HUES64 (cell line): ENCODE data around the gene ADCY7.

Experiments used
- H3K27ac ChIP-seq: 2 replicates; pipeline ENCODE4 v1.7.0; 2013; ENCODE audit warnings: low read depth, low read length, inconsistent platforms
- H3K27me3 ChIP-seq: 2 replicates; pipeline ENCODE4 v1.6.1; 2013; ENCODE audit warnings: mild to moderate bottlenecking, low read length; ENCODE audit not compliant: insufficient read depth
- H3K36me3 ChIP-seq: 2 replicates; pipeline ENCODE4 v1.6.1; 2013; ENCODE audit warnings: mild to moderate bottlenecking, low read length; ENCODE audit not compliant: insufficient read depth
- H3K4me1 ChIP-seq: 2 replicates; pipeline ENCODE4 v1.6.1; 2013; ENCODE audit warnings: mild to moderate bottlenecking, low read length, moderate library complexity; ENCODE audit not compliant: insufficient read depth
- H3K4me3 ChIP-seq: 2 replicates; pipeline ENCODE4 v1.5.1; 2013; ENCODE audit warnings: mild to moderate bottlenecking, low read length, moderate library complexity
- H3K9ac ChIP-seq: 2 replicates; pipeline ENCODE4 v1.6.1; 2013; ENCODE audit warnings: mild to moderate bottlenecking, low read depth, low read length
- H3K9me3 ChIP-seq: 2 replicates; pipeline ENCODE4 v1.6.1; 2013; ENCODE audit warnings: low read depth, low read length; ENCODE audit not compliant: insufficient read depth
- WGBS: fragments of 150-250, 120-280 bp; methylation state at CpG from one replicate; pipeline ENCODE4 v1.1.7; 2013; ENCODE audit warnings: missing lambda C conversion rate; 5-methylcytosine and 5-hydroxymethylcytosine counted together

ADCY7 gene

GRCh38 chr16:50311134-50311528 is 44.8 kb downstream of the ADCY7 start:
- Histone ChIP-seq H3K27ac (no peak overlapping the region), H3K9me3 (no peaks in the 10 kb centered on the region), H3K4me1 (no peaks in the 10 kb centered on the region), H3K4me3 (no peak overlapping the region), H3K36me3 (peaks cover 21% of the 10 kb centered on the region), H3K27me3 (no peaks in the 10 kb centered on the region), H3K9ac (no peak overlapping the region)
- WGBS: 94% methylated on average over 4 of the region's 4 CpGs

- WGBS: 92% methylated on average over 22 of the region's 22 CpGs
- Histone ChIP-seq H3K9ac (no peak overlapping the region), H3K9me3 (no peaks in the 10 kb centered on the region), H3K4me1 (no peaks in the 10 kb centered on the region), H3K27ac (no peak overlapping the region), H3K4me3 (no peak overlapping the region), H3K27me3 (no peaks in the 10 kb centered on the region), H3K36me3 (peaks cover 30% of the 10 kb centered on the region)
Measured at GRCh38 chr16:50311891-50312501, 45.6 kb downstream of the ADCY7 start.

- H3K36me3 ChIP-seq: peaks cover 48% of the 10 kb centered on the region
- no peak overlapping the region for H3K4me3 ChIP-seq
- no peak overlapping the region for H3K9ac ChIP-seq
- H3K9me3 ChIP-seq: no peaks in the 10 kb centered on the region
- 95% methylated on average over 31 of the region's 31 CpGs for WGBS
- no peaks in the 10 kb centered on the region for H3K4me1 ChIP-seq
- H3K27ac ChIP-seq: peak overlapping the region; percentile 64; the same call in 1 of the 2 replicates
- no peaks in the 10 kb centered on the region for H3K27me3 ChIP-seq
Measured at GRCh38 chr16:50313596-50314478, 47.5 kb downstream of the ADCY7 start.

GRCh38 chr16:50314665-50315064 is 48.3 kb downstream of the ADCY7 start:
- Histone ChIP-seq H3K27me3 (no peaks in the 10 kb centered on the region), H3K9me3 (no peaks in the 10 kb centered on the region), H3K4me3 (no peak overlapping the region), H3K9ac (no peak overlapping the region), H3K4me1 (no peaks in the 10 kb centered on the region), H3K36me3 (peaks cover 56% of the 10 kb centered on the region), H3K27ac (no peak overlapping the region)
- 95% methylated on average over 8 of the region's 8 CpGs for WGBS

- Histone ChIP-seq H3K36me3 (peaks cover 64% of the 10 kb centered on the region), H3K27ac (no peak overlapping the region), H3K4me1 (no peaks in the 10 kb centered on the region), H3K27me3 (no peaks in the 10 kb centered on the region), H3K9me3 (no peaks in the 10 kb centered on the region), H3K9ac (no peak overlapping the region), H3K4me3 (no peak overlapping the region)
- WGBS: 95% methylated on average over 15 of the region's 15 CpGs
Measured at GRCh38 chr16:50315346-50315997, 49.1 kb downstream of the ADCY7 start.

GRCh38 chr16:50316102-50316847 is 49.9 kb downstream of the ADCY7 start:
- Histone ChIP-seq H3K9ac (no peak overlapping the region), H3K36me3 (peaks cover 72% of the 10 kb centered on the region), H3K27me3 (no peaks in the 10 kb centered on the region), H3K4me3 (no peak overlapping the region), H3K4me1 (no peaks in the 10 kb centered on the region), H3K27ac (no peak overlapping the region), H3K9me3 (no peaks in the 10 kb centered on the region)
- WGBS: 89% methylated on average over 12 of the region's 12 CpGs

- Histone ChIP-seq H3K27ac (no peak overlapping the region), H3K36me3 (peaks cover 80% of the 10 kb centered on the region), H3K9ac (no peak overlapping the region), H3K4me3 (no peak overlapping the region), H3K9me3 (no peaks in the 10 kb centered on the region), H3K27me3 (no peaks in the 10 kb centered on the region), H3K4me1 (no peaks in the 10 kb centered on the region)
- 96% methylated on average over 10 of the region's 10 CpGs for WGBS
Measured at GRCh38 chr16:50316848-50317630, 50.7 kb downstream of the ADCY7 start.

- 95% methylated on average over 9 of the region's 9 CpGs for WGBS
- no peak overlapping the region for H3K9ac ChIP-seq
- H3K4me1 ChIP-seq: no peaks in the 10 kb centered on the region
- H3K27ac ChIP-seq: no peak overlapping the region
- peaks cover 98% of the 10 kb centered on the region for H3K36me3 ChIP-seq
- no peak overlapping the region for H3K4me3 ChIP-seq
- no peaks in the 10 kb centered on the region for H3K27me3 ChIP-seq
- H3K9me3 ChIP-seq: no peaks in the 10 kb centered on the region
Measured at GRCh38 chr16:50318796-50319578, 52.6 kb downstream of the ADCY7 start.

- no peaks in the 10 kb centered on the region for H3K4me1 ChIP-seq
- WGBS: 96% methylated on average over 5 of the region's 5 CpGs
- H3K36me3 ChIP-seq: peaks cover 99% of the 10 kb centered on the region
- H3K9ac ChIP-seq: no peak overlapping the region
- no peak overlapping the region for H3K27ac ChIP-seq
- H3K27me3 ChIP-seq: no peaks in the 10 kb centered on the region
- H3K4me3 ChIP-seq: no peak overlapping the region
- H3K9me3 ChIP-seq: no peaks in the 10 kb centered on the region
Measured at GRCh38 chr16:50320310-50320709, 54.0 kb downstream of the ADCY7 start.

GRCh38 chr16:50322333-50322732 is 56.0 kb downstream of the ADCY7 start:
- Histone ChIP-seq H3K36me3 (peaks cover 95% of the 10 kb centered on the region), H3K9me3 (no peaks in the 10 kb centered on the region), H3K4me3 (no peak overlapping the region), H3K4me1 (no peaks in the 10 kb centered on the region), H3K27me3 (no peaks in the 10 kb centered on the region), H3K9ac (no peak overlapping the region), H3K27ac (no peak overlapping the region)
- WGBS: 100% methylated on average over 1 of the region's 1 CpG
